GM23248 (cell line): ENCODE results near the gene ARRB1. TPM values are rescaled to one million over a fixed set of nuclear protein-coding genes. Genes with fewer than 3 reads are reported as not detected.

Experiments
- DNase-seq: peaks from one replicate; pipeline ENCODE4 v3.0.0-alpha.2; 2015
- H2AFZ ChIP-seq: fragments of 200-600 bp; sonication (generic); 2 replicates; pipeline ENCODE4 v1.6.1; 2016; ENCODE audit warnings: antibody characterized with exemption
- H3F3A ChIP-seq: fragments of 200-600 bp; sonication (generic); 2 replicates; pipeline ENCODE4 v1.6.1; 2016; ENCODE audit warnings: mild to moderate bottlenecking, antibody characterized with exemption, mixed run types; ENCODE audit not compliant: insufficient read depth
- H3K27ac ChIP-seq: fragments of 200-600 bp; sonication (generic); 2 replicates; pipeline ENCODE4 v1.5.1; 2016; ENCODE audit warnings: mild to moderate bottlenecking
- H3K27me3 ChIP-seq: fragments of 200-600 bp; sonication (generic); replicated peaks from 2 replicates; pipeline ENCODE4 v1.6.1; 2016; ENCODE audit warnings: mild to moderate bottlenecking; ENCODE audit not compliant: insufficient read depth
- H3K36me3 ChIP-seq: fragments of 200-600 bp; sonication (generic); 2 replicates; pipeline ENCODE4 v1.6.1; 2016; ENCODE audit warnings: low read depth, mild to moderate bottlenecking
- H3K4me1 ChIP-seq: fragments of 200-600 bp; sonication (generic); 2 replicates; pipeline ENCODE4 v1.6.1; 2016; ENCODE audit warnings: mild to moderate bottlenecking; ENCODE audit not compliant: insufficient read depth
- H3K4me2 ChIP-seq: fragments of 200-600 bp; sonication (generic); one replicate; pipeline ENCODE4 v1.6.1; 2016; ENCODE audit warnings: mild to moderate bottlenecking; ENCODE audit not compliant: unreplicated experiment
- H3K4me3 ChIP-seq: fragments of 200-600 bp; sonication (generic); 2 replicates; pipeline ENCODE4 v1.5.1; 2016; ENCODE audit warnings: mild to moderate bottlenecking
- H3K79me2 ChIP-seq: fragments of 200-600 bp; sonication (generic); 2 replicates; pipeline ENCODE4 v1.6.1; 2016; ENCODE audit warnings: mild to moderate bottlenecking; ENCODE audit not compliant: insufficient read depth
- H3K9ac ChIP-seq: fragments of 200-600 bp; sonication (generic); 2 replicates; pipeline ENCODE4 v1.6.1; 2016; ENCODE audit warnings: mild to moderate bottlenecking
- H3K9me2 ChIP-seq: fragments of 200-600 bp; sonication (generic); 2 replicates; pipeline ENCODE4 v1.6.1; 2016; ENCODE audit warnings: mixed run types, mild to moderate bottlenecking, moderate library complexity; ENCODE audit not compliant: insufficient read depth
- H3K9me3 ChIP-seq: fragments of 200-600 bp; sonication (generic); one replicate; pipeline ENCODE4 v1.6.1; 2017; ENCODE audit warnings: low read depth
- H4K20me1 ChIP-seq: fragments of 200-600 bp; sonication (generic); 2 replicates; pipeline ENCODE4 v1.6.0; 2016; ENCODE audit not compliant: insufficient read depth
- EZH2 ChIP-seq: fragments of 200-600 bp; sonication (generic); IDR thresholded peaks from 2 replicates; pipeline ENCODE4 v1.6.1; 2018; ENCODE audit warnings: antibody characterized with exemption, mild to moderate bottlenecking; ENCODE audit not compliant: insufficient read depth, poor library complexity, severe bottlenecking
- EZH2phosphoT487 ChIP-seq: fragments of 200-600 bp; sonication (generic); IDR thresholded peaks from 2 replicates; pipeline ENCODE4 v1.6.1; 2018; ENCODE audit warnings: antibody characterized with exemption, moderate library complexity, mild to moderate bottlenecking, low read depth; ENCODE audit not compliant: insufficient read depth
- WGBS, 2 experiments: methylation state at CpG; one replicate each; pipeline ENCODE4 v1.1.6; 2015 to 2017; ENCODE audit warnings: low lambda C conversion rate in 2 of 2, low coverage in 1 of 2; ENCODE audit errors: missing lambda C conversion rate in 2 of 2; 5-methylcytosine and 5-hydroxymethylcytosine counted together
- in situ Hi-C: fragments of 300-500 bp; cut with MboI; formaldehyde crosslinking; loops from 2 replicates; pipeline ENCODE4 v1.15.0; 2020
- polyA plus RNA-seq: library from polyadenylated mRNA; unstranded; fragments of >200 nt; fragmentation: Nextera tagmentation; extraction: Ambion mirVana; gene quantifications from 2 replicates; pipeline ENCODE4 v1.2.1, GENCODE V29; 2016
- total RNA-seq: library from RNA; depleted of rRNA; stranded (reverse); fragments of >200 nt; shearing (Covaris generic); gene quantifications from 2 replicates; pipeline ENCODE4 v1.2.3, GENCODE V29; 2014

The ARRB1 gene
- total and polyA plus RNA-seq, 2 experiments from 2014 or later: 2.0 to 3.1 TPM

GRCh38 chr11:75289919-75290318 lies 61.5 kb downstream of the ARRB1 start:
- Histone ChIP-seq H3K4me3 (no peak overlapping the region), H3K27ac (no peak overlapping the region), H3K36me3 (no peaks in the 10 kb centered on the region), H3K4me1 (no peaks in the 10 kb centered on the region), H2AFZ (no peak overlapping the region), H3K79me2 (no peaks in the 10 kb centered on the region), H4K20me1 (no peaks in the 10 kb centered on the region), H3K9me3 (no peaks in the 10 kb centered on the region), H3K9ac (no peak overlapping the region), H3F3A (no peaks in the 10 kb centered on the region), H3K27me3 (no peaks in the 10 kb centered on the region), H3K9me2 (no peaks in the 10 kb centered on the region), H3K4me2 (no peak overlapping the region)
- 91 to 96% methylated on average over 12 of the region's 12 CpGs for WGBS, 2 experiments
- TF ChIP-seq EZH2 (no peak), EZH2phosphoT487 (no peak)
- in situ Hi-C loops: no loop called here
- no peak for DNase-seq

- Histone ChIP-seq H3K9me2 (no peaks in the 10 kb centered on the region), H3K4me1 (no peaks in the 10 kb centered on the region), H2AFZ (no peak overlapping the region), H3K4me3 (no peak overlapping the region), H3K27ac (no peak overlapping the region), H3K4me2 (no peak overlapping the region), H3K79me2 (no peaks in the 10 kb centered on the region), H4K20me1 (no peaks in the 10 kb centered on the region), H3K36me3 (no peaks in the 10 kb centered on the region), H3K9me3 (no peaks in the 10 kb centered on the region), H3K27me3 (no peaks in the 10 kb centered on the region), H3K9ac (no peak overlapping the region), H3F3A (no peaks in the 10 kb centered on the region)
- DNase-seq: no peak
- in situ Hi-C loops: no loop called here
- WGBS, 2 experiments: 62 to 63% methylated on average over 4 to 6 of the region's 6 CpGs
- TF ChIP-seq EZH2phosphoT487 (no peak), EZH2 (no peak)
Measured at GRCh38 chr11:75289511-75289760, 62.0 kb downstream of the ARRB1 start.

- in situ Hi-C loops: no loop called here
- no peak for TF ChIP-seq EZH2phosphoT487
- TF ChIP-seq EZH2: no peak
Measured at GRCh38 chr11:75287579-75287978, 63.9 kb downstream of the ARRB1 start.

GRCh38 chr11:75286826-75287465 lies 64.5 kb downstream of the ARRB1 start:
- Histone ChIP-seq H3K4me1 (no peaks in the 10 kb centered on the region), H2AFZ (no peak overlapping the region), H3K36me3 (no peaks in the 10 kb centered on the region), H3F3A (no peaks in the 10 kb centered on the region), H3K9me3 (no peaks in the 10 kb centered on the region), H3K79me2 (no peaks in the 10 kb centered on the region), H4K20me1 (no peaks in the 10 kb centered on the region), H3K27me3 (no peaks in the 10 kb centered on the region), H3K4me2 (no peak overlapping the region), H3K4me3 (no peak overlapping the region), H3K9me2 (no peaks in the 10 kb centered on the region), H3K27ac (no peak overlapping the region), H3K9ac (no peak overlapping the region)
- in situ Hi-C loops: no loop called here
- 71 to 75% methylated on average over 14 of the region's 14 CpGs for WGBS, 2 experiments
- TF ChIP-seq EZH2 (no peak), EZH2phosphoT487 (no peak)
- DNase-seq: peak; percentile 70

More at GRCh38 chr11:75287579-75287978, 63.9 kb downstream of the ARRB1 start:
- no peak overlapping the region for H3K4me3 ChIP-seq
- no peak overlapping the region for H2AFZ ChIP-seq
- H3K27me3 ChIP-seq: no peaks in the 10 kb centered on the region
- H3K27ac ChIP-seq: no peak overlapping the region
- no peaks in the 10 kb centered on the region for H3K9me3 ChIP-seq
- no peaks in the 10 kb centered on the region for H3K9me2 ChIP-seq
- H3K4me2 ChIP-seq: no peak overlapping the region
- no peaks in the 10 kb centered on the region for H4K20me1 ChIP-seq
- WGBS, 2 experiments: 96 to 97% methylated on average over 17 of the region's 17 CpGs
- no peak for DNase-seq
- no peaks in the 10 kb centered on the region for H3K36me3 ChIP-seq
- H3K79me2 ChIP-seq: no peaks in the 10 kb centered on the region
- H3K4me1 ChIP-seq: no peaks in the 10 kb centered on the region
- H3F3A ChIP-seq: no peaks in the 10 kb centered on the region
- no peak overlapping the region for H3K9ac ChIP-seq

- no peaks in the 10 kb centered on the region for H3K36me3 ChIP-seq
- H3K79me2 ChIP-seq: no peaks in the 10 kb centered on the region
- H4K20me1 ChIP-seq: no peaks in the 10 kb centered on the region
- no peaks in the 10 kb centered on the region for H3K9me3 ChIP-seq
- 94 to 96% methylated on average over 5 of the region's 5 CpGs for WGBS, 2 experiments
- no peak for TF ChIP-seq EZH2phosphoT487
- no peaks in the 10 kb centered on the region for H3K9me2 ChIP-seq
- DNase-seq: no peak
- no peak overlapping the region for H3K4me3 ChIP-seq
- H2AFZ ChIP-seq: no peak overlapping the region
- no peak overlapping the region for H3K4me2 ChIP-seq
- no peaks in the 10 kb centered on the region for H3F3A ChIP-seq
- no peak overlapping the region for H3K9ac ChIP-seq
- H3K27ac ChIP-seq: no peak overlapping the region
- in situ Hi-C loops: no loop called here
- no peaks in the 10 kb centered on the region for H3K4me1 ChIP-seq
- no peaks in the 10 kb centered on the region for H3K27me3 ChIP-seq
Measured at GRCh38 chr11:75285776-75286360, 65.6 kb downstream of the ARRB1 start.
